DOHH2 (cell line): Measurements from ENCODE around the gene C19orf81.

Experiments used
- H3F3A ChIP-seq: fragments of 200-600 bp; sonication (generic), shearing (Covaris generic); 2 replicates; pipeline ENCODE4 v1.6.0; 2016; ENCODE audit warnings: antibody characterized with exemption, mild to moderate bottlenecking; ENCODE audit not compliant: control insufficient read depth, insufficient read depth
- H3K27ac ChIP-seq: fragments of 200-600 bp; sonication (generic); 2 replicates; pipeline ENCODE4 v1.5.1; 2014; ENCODE audit warnings: low read depth, mild to moderate bottlenecking, low read length, moderate library complexity
- H3K27me3 ChIP-seq: fragments of 200-600 bp; sonication (generic); 2 replicates; pipeline ENCODE4 v1.6.1; 2014; ENCODE audit warnings: mild to moderate bottlenecking, low read length, mixed read lengths; ENCODE audit not compliant: control insufficient read depth
- H3K36me3 ChIP-seq: fragments of 200-600 bp; sonication (generic); 2 replicates; pipeline ENCODE4 v1.6.1; 2014; ENCODE audit warnings: mild to moderate bottlenecking, low read length, moderate library complexity, mixed read lengths; ENCODE audit not compliant: control insufficient read depth
- H3K4me1 ChIP-seq: fragments of 200-600 bp; sonication (generic); 2 replicates; pipeline ENCODE4 v1.6.1; 2014; ENCODE audit warnings: mild to moderate bottlenecking, low read length, mixed read lengths; ENCODE audit not compliant: control insufficient read depth
- H3K4me2 ChIP-seq: fragments of 200-600 bp; sonication (generic); 2 replicates; pipeline ENCODE4 v1.6.0; 2014; ENCODE audit warnings: mild to moderate bottlenecking, low read length, moderate library complexity
- H3K4me3 ChIP-seq: fragments of 200-600 bp; sonication (generic); 2 replicates; pipeline ENCODE4 v1.5.1; 2014; ENCODE audit warnings: mild to moderate bottlenecking, low read length, mixed read lengths
- H3K79me2 ChIP-seq: fragments of 200-600 bp; sonication (generic); 2 replicates; pipeline ENCODE4 v1.6.1; 2014; ENCODE audit warnings: mild to moderate bottlenecking, low read length, mixed read lengths; ENCODE audit not compliant: control insufficient read depth
- H3K9me2 ChIP-seq: fragments of 200-600 bp; sonication (generic); replicated peaks from 2 replicates; pipeline ENCODE4 v1.6.1; 2014; ENCODE audit warnings: mild to moderate bottlenecking, low read length, mixed read lengths; ENCODE audit not compliant: control insufficient read depth
- H3K9me3 ChIP-seq: fragments of 200-600 bp; sonication (generic); 2 replicates; pipeline ENCODE4 v1.6.1; 2014; ENCODE audit warnings: antibody characterized with exemption, low read length, mixed read lengths; ENCODE audit not compliant: control insufficient read depth, insufficient read depth
- H4K20me1 ChIP-seq: fragments of 200-600 bp; sonication (generic); 2 replicates; pipeline ENCODE4 v1.6.0; 2014; ENCODE audit warnings: low read depth, mild to moderate bottlenecking, antibody characterized with exemption, low read length, moderate library complexity; ENCODE audit not compliant: control insufficient read depth, insufficient read depth
- CTCF ChIP-seq: fragments of 200-600 bp; sonication (generic); IDR thresholded peaks from one replicate; pipeline ENCODE4 v1.5.1; 2014; ENCODE audit warnings: antibody characterized with exemption, mild to moderate bottlenecking, low read depth, low read length; ENCODE audit not compliant: poor library complexity, severe bottlenecking
- EZH2phosphoT487 ChIP-seq: fragments of 200-600 bp; sonication (generic); IDR thresholded peaks from 2 replicates; pipeline ENCODE4 v1.6.1; 2017; ENCODE audit warnings: borderline replicate concordance, mild to moderate bottlenecking, antibody characterized with exemption, low read length, moderate library complexity, mixed read lengths

Gene C19orf81

GRCh38 chr19:50694815-50695145 is 45.5 kb downstream of the C19orf81 start:
- Histone ChIP-seq H4K20me1 (no peaks in the 10 kb centered on the region), H3K4me3 (no peak overlapping the region), H3K79me2 (no peaks in the 10 kb centered on the region), H3K9me2 (no peaks in the 10 kb centered on the region), H3K9me3 (no peaks in the 10 kb centered on the region), H3K4me1 (no peaks in the 10 kb centered on the region), H3K27ac (no peak overlapping the region), H3K27me3 (no peaks in the 10 kb centered on the region), H3K36me3 (no peaks in the 10 kb centered on the region), H3K4me2 (no peak overlapping the region), H3F3A (no peaks in the 10 kb centered on the region)
- no peak for TF ChIP-seq CTCF

- Histone ChIP-seq H3K27ac (no peak overlapping the region), H4K20me1 (no peaks in the 10 kb centered on the region), H3K4me2 (no peak overlapping the region), H3K36me3 (no peaks in the 10 kb centered on the region), H3K9me3 (no peaks in the 10 kb centered on the region), H3K4me3 (no peak overlapping the region), H3K79me2 (no peaks in the 10 kb centered on the region), H3K9me2 (no peaks in the 10 kb centered on the region), H3K4me1 (no peaks in the 10 kb centered on the region), H3K27me3 (no peaks in the 10 kb centered on the region), H3F3A (no peaks in the 10 kb centered on the region)
- no peak for TF ChIP-seq EZH2phosphoT487
- TF ChIP-seq CTCF = no peak
These were observed 46.2 kb downstream of the C19orf81 start for GRCh38 chr19:50695251-50696093.

GRCh38 chr19:50696094-50696483 is 46.8 kb downstream of the C19orf81 start:
- Histone ChIP-seq H3K9me2 (no peaks in the 10 kb centered on the region), H3K4me3 (no peak overlapping the region), H4K20me1 (no peaks in the 10 kb centered on the region), H3K9me3 (no peaks in the 10 kb centered on the region), H3F3A (no peaks in the 10 kb centered on the region), H3K36me3 (no peaks in the 10 kb centered on the region), H3K4me1 (no peaks in the 10 kb centered on the region), H3K79me2 (no peaks in the 10 kb centered on the region), H3K4me2 (no peak overlapping the region), H3K27me3 (no peaks in the 10 kb centered on the region), H3K27ac (no peak overlapping the region)
- TF ChIP-seq EZH2phosphoT487 = no peak
- TF ChIP-seq CTCF = no peak
